Stomach smooth muscle (tissue), 2 donors: Measurements from ENCODE around the gene CRACR2A.

ENCODE experiments used
- H3K27ac ChIP-seq: one replicate; pipeline ENCODE4 v1.7.0; 2013; ENCODE audit warnings: mild to moderate bottlenecking, low read length, inconsistent platforms
- H3K27me3 ChIP-seq, 2 donors: one replicate each; pipeline ENCODE4 v1.7.0; 2013; ENCODE audit warnings: low read length in 2 of 2; ENCODE audit not compliant: insufficient read depth in 2 of 2, control insufficient read depth in 1 of 2
- H3K36me3 ChIP-seq, 2 donors: one replicate each; pipeline ENCODE4 v1.7.0; 2013; ENCODE audit warnings: low read length in 2 of 2; ENCODE audit not compliant: control insufficient read depth in 2 of 2, insufficient read depth in 2 of 2
- H3K4me1 ChIP-seq: one replicate; pipeline ENCODE4 v1.7.0; 2013; ENCODE audit warnings: low read length; ENCODE audit not compliant: control insufficient read depth, insufficient read depth
- H3K4me3 ChIP-seq, 2 donors: one replicate each; pipeline ENCODE4 v1.7.0; 2013; ENCODE audit warnings: low read length in 2 of 2
- H3K9ac ChIP-seq, 2 donors: one replicate each; pipeline ENCODE4 v1.7.0; 2013; ENCODE audit warnings: low read length in 2 of 2, mild to moderate bottlenecking in 1 of 2
- H3K9me3 ChIP-seq, 2 donors: one replicate each; pipeline ENCODE4 v1.7.0; 2013; ENCODE audit warnings: low read length in 2 of 2; ENCODE audit not compliant: control insufficient read depth in 2 of 2
- donor health status: healthy.
- donor health status: Pancreatic carcinoma.

The CRACR2A gene

DNA sequence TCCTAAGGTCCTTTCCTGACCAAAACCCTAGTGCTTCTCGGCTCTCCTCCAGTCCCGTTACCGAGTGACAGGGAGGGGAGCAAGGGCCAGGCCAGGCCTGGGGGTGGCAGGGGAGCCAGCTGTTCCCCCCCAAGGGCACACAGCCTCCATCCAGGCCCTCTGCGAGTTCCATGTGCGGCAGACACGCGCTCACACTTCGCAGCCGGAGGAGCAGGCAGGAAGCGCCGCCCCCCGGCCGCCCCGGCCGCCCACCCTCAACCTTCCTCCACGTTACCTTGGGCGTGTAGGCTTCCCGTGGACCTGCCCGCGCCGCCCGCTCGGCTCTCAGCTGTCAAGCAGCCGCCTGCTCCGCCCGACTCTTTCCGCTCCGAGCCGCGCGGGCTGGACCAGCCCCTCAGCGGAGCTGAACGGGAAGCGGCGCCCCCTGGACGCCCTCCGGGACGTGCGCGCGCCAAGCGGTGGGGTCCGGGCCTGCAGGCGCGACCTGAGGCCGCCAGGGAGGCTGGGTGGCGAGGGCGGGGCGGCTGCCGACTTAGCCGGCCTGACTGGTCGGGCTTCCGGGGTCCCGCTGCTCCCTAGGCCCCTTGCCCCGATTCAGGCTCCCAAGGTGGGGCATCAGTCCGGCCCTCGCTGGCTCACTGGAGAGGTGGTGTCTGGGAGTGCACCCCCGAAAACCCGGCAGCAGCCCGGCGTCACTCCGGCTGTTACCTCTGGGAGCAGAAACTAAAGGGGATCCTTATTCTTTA lies at the start of gene CRACR2A:
CRACR2A (minus strand) TSS at position 369 of the 746 bp plus-strand sequence. CDS start 56,110 bp downstream, outside the sequence.
- Histone ChIP-seq H3K9ac (peak within 1 kb of the TSS; percentile 52 to 60), H3K4me1 (peaks cover 22% of the 10 kb centered on the region), H3K27me3 (no peaks in the 10 kb centered on the region), H3K27ac (peak within 1 kb of the TSS; percentile 49), H3K36me3 (no peaks in the 10 kb centered on the region), H3K9me3 (no peaks in the 10 kb centered on the region), H3K4me3 (peak within 1 kb of the TSS; percentile 61 to 76)

- Histone ChIP-seq H3K27ac (no peak overlapping the region), H3K9me3 (no peaks in the 10 kb centered on the region), H3K4me1 (no peaks in the 10 kb centered on the region), H3K4me3 (no peak overlapping the region), H3K9ac (no peak overlapping the region), H3K36me3 (no peaks in the 10 kb centered on the region), H3K27me3 (no peaks in the 10 kb centered on the region)
These were observed 44.7 kb upstream of the CRACR2A start for GRCh38 chr12:3797531-3798048.

GRCh38 chr12:3795492-3796133 lies 42.7 kb upstream of the CRACR2A start:
- no peak overlapping the region for H3K27ac ChIP-seq
- H3K9ac ChIP-seq, result no peak overlapping the region
- no peak overlapping the region for H3K4me3 ChIP-seq

DNA sequence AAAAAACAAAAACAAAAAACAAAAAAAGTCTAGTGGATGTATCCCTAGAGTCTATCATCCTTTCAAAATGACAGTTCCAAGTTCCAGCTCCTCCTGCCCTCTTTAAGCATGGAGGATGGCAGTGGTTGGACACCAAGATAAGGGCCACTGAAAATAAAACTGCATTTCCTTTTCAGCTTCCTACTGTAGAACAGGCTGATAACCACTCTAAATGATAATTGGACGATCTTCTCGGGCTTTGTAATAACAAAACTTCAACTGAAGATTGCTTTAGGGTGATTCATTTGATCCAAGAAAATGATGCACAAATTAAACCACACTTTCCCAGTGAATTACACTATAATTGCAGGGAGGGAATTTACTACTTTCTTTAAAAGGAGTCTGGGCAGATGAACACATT lies 42.2 kb upstream of the CRACR2A start:
- Histone ChIP-seq H3K4me1 (no peaks in the 10 kb centered on the region), H3K36me3 (no peaks in the 10 kb centered on the region), H3K27me3 (no peaks in the 10 kb centered on the region), H3K9ac (no peak overlapping the region), H3K4me3 (no peak overlapping the region), H3K27ac (no peak overlapping the region), H3K9me3 (no peaks in the 10 kb centered on the region)

More at GRCh38 chr12:3795492-3796133, 42.7 kb upstream of the CRACR2A start:
- Histone ChIP-seq H3K36me3 (no peaks in the 10 kb centered on the region), H3K27me3 (no peaks in the 10 kb centered on the region), H3K4me1 (no peaks in the 10 kb centered on the region), H3K9me3 (no peaks in the 10 kb centered on the region)

GRCh38 chr12:3792623-3793288 lies 39.8 kb upstream of the CRACR2A start:
- Histone ChIP-seq H3K27me3 (no peaks in the 10 kb centered on the region), H3K36me3 (no peaks in the 10 kb centered on the region), H3K4me1 (no peaks in the 10 kb centered on the region), H3K9me3 (no peaks in the 10 kb centered on the region), H3K4me3 (no peak overlapping the region), H3K9ac (no peak overlapping the region), H3K27ac (no peak overlapping the region)

DNA sequence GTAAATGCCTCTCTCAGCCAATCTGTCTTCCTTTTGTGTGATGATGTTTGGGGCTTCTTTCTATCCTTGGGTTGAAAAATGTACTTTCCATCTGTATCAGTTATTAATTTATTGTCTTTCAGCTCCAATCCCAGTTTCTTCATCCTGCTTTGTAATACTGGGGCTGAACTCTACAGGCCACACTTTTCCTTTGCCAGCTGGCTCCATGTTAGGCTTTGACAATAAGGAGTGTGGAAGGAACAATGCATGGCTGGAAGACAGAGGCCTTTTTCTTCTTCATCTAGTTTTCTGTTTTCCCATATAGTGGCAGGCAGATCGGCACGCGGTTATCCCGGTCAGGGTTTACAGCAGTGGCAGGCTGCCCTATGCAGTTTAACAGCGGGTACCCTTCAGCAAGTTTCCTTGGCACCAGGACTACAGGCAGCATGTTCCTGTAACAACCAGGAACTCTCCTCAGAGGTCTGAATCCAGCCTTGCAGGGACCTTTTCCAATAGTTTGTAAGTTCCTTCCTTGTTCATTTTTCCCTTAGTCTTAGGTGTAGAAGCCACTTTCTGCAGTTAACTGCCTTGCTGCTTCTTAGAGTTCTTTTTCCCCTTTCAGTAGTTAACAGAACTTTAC lies 38.5 kb upstream of the CRACR2A start:
- Histone ChIP-seq H3K9me3 (no peaks in the 10 kb centered on the region), H3K36me3 (no peaks in the 10 kb centered on the region), H3K4me3 (no peak overlapping the region), H3K9ac (no peak overlapping the region), H3K27me3 (no peaks in the 10 kb centered on the region), H3K27ac (no peak overlapping the region), H3K4me1 (no peaks in the 10 kb centered on the region)

DNA sequence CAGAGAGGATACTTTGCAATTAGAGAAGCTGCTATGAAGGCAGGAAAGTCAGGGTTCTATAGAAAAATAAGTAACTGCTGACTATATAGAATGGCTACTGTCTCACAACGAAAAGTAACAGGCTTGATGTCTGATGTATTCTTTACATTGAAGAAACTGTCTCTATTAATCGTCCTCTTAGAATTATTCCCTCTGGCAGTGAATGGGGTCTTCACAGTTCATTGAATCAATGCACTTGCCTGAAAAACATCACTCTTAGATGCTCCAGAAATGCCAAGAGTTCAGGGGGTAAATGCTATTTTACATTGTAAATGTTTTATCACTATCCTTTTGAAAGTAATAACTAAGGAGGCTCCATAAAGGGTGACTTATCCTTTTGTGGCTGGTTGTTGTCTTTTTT lies 37.7 kb upstream of the CRACR2A start:
- H3K9ac ChIP-seq, result no peak overlapping the region
- H3K9me3 ChIP-seq, result no peaks in the 10 kb centered on the region
- H3K36me3 ChIP-seq, result no peaks in the 10 kb centered on the region
- H3K27me3 ChIP-seq, result no peaks in the 10 kb centered on the region
- no peak overlapping the region for H3K27ac ChIP-seq
- H3K4me1 ChIP-seq, result no peaks in the 10 kb centered on the region
- H3K4me3 ChIP-seq, result no peak overlapping the region

DNA sequence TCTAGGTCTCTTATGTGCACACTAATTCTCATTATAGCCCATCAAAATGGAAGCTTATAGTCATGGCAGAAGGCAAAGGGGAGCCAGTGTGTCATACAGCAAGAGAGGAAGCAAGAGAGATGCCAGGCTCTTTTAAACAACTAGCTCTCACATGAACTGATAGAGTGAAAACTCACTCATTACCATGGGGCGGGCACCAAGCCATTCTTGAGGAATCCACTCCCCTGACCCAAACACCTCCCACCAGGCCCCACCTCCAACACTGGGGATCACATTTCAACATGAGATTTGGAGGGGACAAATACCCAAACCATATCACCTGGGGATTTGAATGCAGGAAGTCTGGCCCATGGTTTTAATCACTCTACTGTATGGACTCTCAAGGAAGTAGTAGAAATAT lies 36.9 kb upstream of the CRACR2A start:
- H3K27me3 ChIP-seq, result no peaks in the 10 kb centered on the region
- H3K9ac ChIP-seq, result no peak overlapping the region
- no peaks in the 10 kb centered on the region for H3K4me1 ChIP-seq
- no peaks in the 10 kb centered on the region for H3K9me3 ChIP-seq
- no peak overlapping the region for H3K27ac ChIP-seq
- no peaks in the 10 kb centered on the region for H3K36me3 ChIP-seq
- no peak overlapping the region for H3K4me3 ChIP-seq

GRCh38 chr12:3777206-3777809 lies 24.4 kb upstream of the CRACR2A start:
- no peaks in the 10 kb centered on the region for H3K4me1 ChIP-seq
- H3K27me3 ChIP-seq, result no peaks in the 10 kb centered on the region
- no peak overlapping the region for H3K9ac ChIP-seq
- no peaks in the 10 kb centered on the region for H3K9me3 ChIP-seq
- H3K36me3 ChIP-seq, result no peaks in the 10 kb centered on the region
- no peak overlapping the region for H3K4me3 ChIP-seq
- H3K27ac ChIP-seq, result no peak overlapping the region

- no peaks in the 10 kb centered on the region for H3K36me3 ChIP-seq
- H3K4me3 ChIP-seq, result no peak overlapping the region
- H3K9ac ChIP-seq, result no peak overlapping the region
- no peaks in the 10 kb centered on the region for H3K4me1 ChIP-seq
- H3K27ac ChIP-seq, result no peak overlapping the region
- no peaks in the 10 kb centered on the region for H3K9me3 ChIP-seq
- H3K27me3 ChIP-seq, result no peaks in the 10 kb centered on the region
These were observed 22.6 kb upstream of the CRACR2A start for GRCh38 chr12:3775385-3776035.
